Fibroblast of skin of left biceps (primary cell): ENCODE measurements around the gene BMP7.
"Not testable (repeated sequence)": the region's sequence is repeated elsewhere in the genome, so short reads cannot be mapped to it uniquely, and the experiment has no call there.

Experiments
- DNase-seq, 2 experiments: peaks; one replicate each; pipeline ENCODE4 v3.0.0-alpha.2; 2013; ENCODE audit warnings: low read depth in 2 of 2

The BMP7 gene

DNA sequence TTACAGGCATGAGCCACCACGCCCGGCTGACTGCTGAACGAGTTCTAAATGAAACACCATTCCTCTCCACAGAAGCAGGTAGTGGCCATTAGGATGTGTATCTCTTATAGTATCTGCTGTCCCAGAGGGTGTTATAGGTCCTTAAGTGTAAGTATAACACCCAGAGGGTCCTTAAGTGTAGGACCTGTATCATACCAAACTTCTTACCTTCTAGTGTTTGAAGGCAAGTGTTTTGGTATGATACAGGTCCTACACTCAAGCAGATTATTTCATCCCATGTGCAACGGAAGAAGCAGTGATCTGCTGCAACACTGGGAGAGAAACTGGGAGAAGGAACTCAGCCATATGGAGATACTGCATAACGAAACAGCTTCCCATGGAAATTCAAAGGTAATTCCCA is 17.4 kb downstream of the BMP7 start:
- no peak for DNase-seq

DNA sequence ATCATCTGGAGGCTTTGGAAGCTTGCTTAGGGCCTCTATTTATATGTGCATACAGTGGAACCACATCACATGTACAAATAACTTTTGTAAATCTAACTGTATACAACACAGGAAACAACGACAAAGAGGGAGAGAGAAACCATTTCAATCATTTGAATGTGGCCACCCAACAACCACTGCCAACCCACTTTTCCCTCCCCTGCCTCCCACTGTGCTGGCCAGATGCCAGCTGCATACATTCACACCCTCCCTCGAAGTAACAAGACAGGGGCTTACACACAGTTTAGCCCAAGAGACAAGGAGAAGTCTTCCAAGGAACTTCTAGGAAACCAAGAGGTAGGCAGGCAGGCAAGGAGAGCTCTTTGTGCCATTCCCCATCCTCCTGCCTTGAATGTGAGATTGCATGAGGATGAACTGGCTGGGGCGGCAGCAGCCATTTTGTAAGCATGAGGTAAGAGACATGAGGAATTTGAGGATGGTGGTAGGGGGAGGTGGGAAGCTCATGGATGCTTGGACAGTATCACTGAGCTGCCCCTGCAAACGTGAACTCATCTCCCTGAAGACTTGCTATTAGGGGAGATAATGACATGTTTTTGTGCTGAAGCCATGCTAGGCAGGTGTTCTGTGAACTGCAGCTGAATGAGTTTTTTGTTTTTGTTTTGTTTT is 18.2 kb downstream of the BMP7 start:
- DNase-seq: no peak

DNA sequence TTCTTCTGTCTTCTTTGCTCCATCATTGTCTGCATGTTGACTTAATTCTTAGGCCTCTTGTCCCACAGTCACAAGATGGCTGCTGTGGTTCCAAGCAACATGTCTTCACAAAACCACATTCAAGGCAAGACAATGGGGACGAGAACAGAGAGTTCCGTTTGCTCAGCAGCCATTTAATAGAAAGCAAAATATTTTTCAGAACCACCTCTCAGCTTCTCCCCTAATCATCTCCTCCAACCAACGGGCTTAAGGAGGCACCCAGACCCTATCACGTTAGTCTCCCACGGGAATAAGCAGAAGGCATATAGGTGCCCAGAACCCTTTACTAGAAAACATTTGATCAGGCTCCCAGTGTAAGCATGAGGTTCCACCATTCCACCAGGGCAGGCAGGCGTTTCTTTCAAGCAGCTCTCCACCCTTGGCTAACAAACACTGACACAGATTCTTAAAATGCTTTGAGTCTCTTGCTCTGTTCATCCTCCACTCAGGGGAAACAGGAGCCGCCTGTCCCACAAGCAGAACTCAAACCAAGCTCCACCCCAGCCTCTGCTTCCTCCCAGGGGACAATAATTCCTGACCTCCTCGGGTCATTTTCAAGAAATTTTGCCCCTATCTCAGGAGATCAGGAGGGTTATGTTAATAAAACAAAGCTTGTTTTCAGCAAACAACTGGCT is 19.0 kb downstream of the BMP7 start:
- no peak for DNase-seq

DNA sequence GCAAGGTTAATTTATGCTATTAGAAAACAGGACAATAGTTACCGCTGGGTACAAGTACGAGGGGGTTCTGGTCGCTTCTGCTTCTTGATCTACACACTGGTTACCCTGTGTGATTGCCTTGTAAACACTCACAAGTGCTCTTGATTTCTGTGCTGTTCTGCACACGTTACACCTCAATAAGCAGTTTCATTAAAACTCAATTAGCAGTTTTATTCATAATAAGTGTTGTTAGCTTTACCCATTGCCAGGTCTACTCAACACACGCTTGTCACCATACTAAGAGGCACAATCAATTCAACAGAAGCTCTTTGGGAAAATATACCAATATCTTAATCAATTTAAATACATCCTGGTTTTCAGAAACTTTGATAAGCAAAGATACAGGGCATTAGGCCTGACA is 20.4 kb downstream of the BMP7 start:
- no peak for DNase-seq

DNA sequence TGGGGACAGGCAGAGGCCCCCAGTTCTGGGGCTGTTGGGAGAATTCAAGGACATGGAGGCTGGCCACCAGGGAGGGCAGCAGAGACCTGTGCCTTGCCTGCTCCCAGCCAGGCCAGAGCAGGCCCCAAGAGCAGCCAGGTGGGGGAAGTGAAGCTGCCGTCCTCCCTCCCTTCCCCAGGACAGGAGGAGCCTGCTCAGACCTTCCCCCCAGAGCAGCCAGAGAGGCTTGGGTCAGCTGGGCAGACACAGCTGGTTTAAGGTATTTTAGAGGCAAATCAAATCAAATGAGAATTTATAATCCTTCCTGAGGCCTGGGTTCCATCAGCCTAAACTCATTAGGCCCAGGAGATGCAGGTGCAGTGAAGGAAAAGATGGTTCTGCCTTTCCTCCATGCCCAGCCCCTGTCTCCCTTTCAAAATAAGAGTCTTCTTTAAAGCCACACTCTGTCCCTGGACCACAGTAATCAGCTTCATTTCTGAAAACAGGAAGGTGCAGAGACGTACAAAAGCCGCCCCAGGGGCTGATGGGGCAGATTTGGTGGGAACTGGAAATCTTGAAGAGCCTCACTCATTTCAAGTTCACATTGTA is 21.7 kb downstream of the BMP7 start:
- DNase-seq: no peak

DNA sequence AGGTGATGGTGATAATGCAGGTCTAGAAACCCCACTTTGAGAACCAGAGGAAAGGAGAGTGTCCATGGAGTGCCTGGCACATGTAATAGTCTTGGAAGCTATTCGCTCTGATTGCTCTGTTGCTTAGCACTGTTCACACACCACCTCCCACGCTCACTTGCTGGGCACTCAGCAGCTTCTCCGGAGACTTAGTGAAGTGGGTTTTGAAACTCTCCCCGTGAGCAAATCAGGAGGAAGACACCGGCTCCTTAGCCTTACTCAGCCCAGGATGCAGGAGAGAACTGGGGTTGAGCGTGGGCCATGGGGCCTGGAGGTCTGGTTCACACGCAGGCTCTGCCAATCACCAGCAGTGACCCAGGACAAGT is 22.2 kb downstream of the BMP7 start:
- DNase-seq: no peak

DNA sequence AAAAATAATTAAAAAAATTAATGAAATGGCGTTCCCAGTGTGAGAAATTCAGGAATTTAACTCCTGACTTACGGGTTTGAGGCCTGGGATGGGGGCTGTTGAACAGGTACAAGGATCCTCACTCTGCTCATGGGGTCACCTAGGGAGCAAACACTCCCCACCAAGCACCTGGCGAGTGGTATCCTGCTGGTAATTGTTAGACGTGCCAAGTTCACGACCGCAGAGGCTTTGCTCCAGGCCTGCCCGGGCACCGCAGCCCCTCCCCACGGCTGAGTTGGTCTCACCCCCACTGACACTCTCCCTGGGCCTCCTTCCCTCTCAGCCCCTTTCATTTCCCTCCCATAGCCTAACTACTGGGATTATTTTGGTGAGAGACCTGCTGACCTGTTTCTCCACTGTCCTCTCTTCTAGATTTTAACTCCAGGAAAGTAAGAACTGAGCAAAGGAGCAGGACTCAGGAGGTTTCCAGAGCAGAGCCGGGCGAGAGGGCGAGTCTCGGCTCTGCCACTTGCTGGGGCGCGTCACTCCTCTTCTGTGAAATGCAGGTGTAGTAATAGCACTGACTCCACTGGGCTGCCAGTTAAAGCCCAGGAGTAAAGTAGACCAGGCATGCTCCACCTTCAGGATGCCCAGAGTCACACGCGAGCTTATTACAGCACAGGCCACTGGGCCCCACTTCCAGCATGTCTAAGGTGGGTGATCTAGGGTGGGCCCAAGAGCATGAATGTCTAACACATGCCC is 22.8 kb downstream of the BMP7 start:
- DNase-seq: no peak

DNA sequence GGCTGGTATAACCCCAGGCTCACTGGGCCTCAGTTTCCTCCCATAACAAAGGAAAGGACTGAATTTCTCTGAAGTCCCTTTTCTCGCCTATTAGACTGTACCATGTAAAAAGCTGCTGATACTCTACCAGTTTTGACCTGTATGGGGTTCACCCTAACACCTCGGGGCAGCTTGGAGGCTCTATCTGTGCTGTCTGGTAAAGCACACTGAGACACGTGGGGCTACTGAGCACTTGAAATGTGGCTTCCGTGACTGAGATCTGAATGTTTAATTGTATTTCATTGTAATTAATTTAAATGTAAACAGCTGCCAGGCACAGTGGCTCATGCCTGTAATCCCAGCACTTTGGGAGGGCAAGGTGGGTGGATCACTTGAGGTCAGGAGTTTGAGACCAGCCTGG is 24.0 kb downstream of the BMP7 start:
- DNase-seq: no peak

DNA sequence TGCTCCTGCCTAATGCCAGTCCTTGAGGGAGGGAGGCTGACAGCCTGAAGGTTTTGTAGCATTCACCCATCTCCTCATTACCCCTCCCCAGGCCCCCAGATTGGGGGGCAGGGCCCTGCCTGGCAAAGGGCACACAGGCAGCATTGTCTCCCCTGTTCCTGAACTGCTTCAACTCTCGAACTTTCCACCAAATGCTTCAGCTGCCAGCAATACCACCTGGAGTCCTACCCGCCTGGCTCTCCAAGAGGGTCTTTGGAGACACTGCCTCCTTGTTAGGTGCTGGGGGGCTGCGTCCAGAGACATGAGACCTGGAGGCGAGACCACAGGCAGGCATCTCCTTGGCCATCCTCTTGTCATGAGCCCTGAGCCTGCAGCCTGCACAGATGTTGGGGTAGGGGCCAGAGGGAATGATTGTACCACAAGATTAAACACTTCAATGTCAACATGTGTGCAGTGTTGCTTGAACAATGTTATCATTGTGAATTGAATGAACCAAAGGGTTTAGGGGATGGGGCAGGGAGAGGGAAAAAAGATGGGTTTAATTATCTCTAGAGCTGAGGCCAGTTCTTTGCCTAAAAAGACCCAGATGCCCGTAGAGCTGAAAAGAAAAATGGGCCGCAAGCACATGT is 25.0 kb downstream of the BMP7 start:
- DNase-seq: no peak

DNA sequence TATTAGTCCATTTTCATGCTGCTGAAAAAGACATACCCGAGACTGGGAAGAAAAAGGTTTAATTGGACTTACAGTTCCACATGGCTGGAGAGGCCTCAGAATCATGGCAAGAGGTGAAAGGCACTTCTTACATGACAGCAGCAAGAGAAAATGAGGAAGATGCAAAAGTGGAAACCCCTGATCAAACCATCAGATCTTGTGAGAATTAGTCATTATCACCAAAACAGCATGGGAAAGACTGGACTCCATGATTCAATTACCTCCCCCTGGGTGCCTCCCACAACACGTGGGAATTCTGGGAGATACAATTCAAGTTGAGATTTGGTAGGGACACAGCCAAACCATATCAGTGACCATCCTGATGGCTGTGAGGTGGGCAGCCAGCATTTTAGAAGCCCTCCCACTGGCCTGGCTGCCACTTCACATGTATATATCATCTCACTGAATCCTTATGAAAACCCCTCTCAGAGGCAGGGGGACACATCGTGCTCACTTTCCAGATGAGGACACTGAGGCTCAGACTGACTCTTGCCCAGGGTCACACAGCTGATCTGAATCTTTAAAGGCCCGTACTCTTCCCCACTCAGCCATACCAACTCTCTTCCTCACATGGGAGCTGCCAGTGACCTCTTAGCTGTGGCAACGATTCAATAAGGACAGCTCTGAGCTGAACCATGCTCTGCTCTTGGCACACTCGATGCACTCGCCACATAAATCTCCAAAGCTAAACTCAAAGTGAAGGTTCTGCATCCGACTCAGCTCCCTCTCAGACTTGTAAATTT is 25.7 kb downstream of the BMP7 start:
- no peak for DNase-seq

DNA sequence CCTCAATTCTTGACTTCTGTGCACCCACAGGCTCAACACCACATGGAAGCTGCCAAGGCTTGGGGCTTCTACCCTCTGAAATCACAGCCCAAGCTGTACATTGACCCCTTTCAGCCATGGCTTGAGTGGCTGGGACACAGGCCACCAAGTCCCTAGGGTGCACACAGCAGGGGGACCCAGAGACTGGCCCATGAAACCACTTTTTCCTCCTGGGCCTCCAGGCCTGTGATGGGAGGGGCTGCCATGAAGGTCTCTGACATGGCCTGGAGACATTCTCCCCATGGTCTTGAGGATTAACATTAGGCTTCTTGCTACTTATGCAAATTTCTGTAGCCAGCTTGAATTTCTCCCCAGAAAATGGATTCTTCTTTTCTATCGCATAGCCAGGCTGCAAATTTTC is 26.7 kb downstream of the BMP7 start:
- DNase-seq: not testable (repeated sequence)

DNA sequence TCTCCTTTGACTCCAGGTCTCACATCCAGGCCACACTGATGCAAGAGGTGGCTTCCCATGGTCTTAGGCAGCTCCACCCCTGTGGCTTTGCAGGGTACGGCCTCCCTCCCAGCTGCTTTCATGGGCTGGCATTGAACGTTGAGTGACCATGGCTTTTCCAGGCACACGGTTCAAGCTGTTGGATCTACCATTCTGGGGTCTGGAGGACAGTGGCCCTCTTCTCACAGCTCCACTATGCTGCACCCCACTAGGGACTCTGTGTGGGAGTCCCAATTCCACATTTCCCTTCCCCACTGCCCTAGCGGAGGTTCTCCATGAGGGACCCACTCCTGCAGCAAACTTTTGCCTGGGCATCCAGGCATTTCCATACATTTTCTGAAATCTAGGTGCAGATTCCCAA is 27.1 kb downstream of the BMP7 start:
- DNase-seq: not testable (repeated sequence)

DNA sequence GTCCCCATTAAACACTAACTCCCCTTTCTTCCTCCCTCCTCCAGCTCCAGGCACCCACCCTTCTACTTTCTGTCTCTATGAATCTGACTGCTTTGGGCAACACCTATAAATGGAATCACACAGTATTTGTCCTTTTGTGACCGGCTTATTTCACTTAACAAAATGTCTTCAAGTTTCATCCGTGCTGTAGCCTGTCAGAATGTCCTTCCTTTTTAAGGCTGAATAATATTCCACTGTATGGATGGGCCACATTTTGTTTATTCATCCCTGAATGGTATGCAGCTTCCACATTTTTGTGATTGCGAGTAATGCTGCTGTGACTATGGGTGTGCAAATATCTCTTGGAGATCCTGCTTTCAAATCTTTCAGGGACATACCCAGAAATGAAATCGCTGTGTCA is 28.4 kb downstream of the BMP7 start:
- DNase-seq: no peak

DNA sequence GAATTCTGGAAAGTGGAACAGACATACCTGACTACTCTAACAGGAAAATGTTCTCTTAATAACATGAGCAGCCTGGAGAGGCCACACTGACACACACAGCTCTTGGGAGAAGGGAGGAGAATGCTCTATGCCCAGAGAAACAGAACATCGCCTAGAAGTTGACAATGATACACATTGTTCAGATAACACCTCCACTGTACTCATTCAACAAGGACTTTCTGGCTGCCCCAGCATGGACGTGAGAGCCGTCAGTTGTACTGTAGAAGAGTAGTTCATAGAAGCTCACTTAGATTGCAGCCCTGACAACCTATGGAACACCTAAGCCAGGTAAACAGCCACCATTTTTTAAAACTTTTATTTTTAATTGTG is 28.9 kb downstream of the BMP7 start:
- DNase-seq: no peak

DNA sequence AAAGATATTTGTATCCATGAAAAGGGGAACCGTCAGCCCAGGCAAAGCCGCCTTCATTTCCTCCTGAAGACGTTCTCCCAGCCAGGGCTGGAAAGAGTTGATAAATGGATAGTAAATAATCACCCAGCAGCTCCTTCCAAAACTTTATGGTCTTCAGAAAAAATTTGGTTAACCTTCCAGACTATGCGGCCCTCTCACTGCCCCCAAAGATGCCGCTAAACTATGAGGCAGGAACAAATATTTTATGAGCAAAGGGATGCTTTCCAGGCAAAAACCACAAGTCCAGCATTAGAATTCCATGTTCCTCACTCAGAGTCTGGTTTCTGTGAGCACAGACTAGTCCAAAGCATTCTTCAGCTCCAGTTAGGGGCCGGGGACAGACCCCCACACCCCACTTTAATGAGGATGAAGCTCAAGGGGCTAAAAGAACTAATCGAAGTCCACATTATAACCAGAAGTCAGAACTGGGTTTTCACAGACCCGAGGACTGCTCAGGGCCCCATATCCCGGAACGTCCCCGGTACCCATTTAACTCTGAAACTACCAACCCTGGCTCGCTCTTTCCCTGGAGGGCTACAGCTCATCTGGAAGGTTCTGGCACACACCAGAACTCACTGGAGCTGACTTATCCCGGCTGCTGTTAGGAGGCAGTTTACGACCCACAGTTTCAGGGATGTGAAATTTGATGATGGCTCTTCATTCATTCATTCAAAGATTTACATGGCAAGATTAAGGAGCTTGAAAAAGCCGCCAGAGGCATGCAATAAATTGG is 29.4 kb downstream of the BMP7 start:
- no peak for DNase-seq

DNA sequence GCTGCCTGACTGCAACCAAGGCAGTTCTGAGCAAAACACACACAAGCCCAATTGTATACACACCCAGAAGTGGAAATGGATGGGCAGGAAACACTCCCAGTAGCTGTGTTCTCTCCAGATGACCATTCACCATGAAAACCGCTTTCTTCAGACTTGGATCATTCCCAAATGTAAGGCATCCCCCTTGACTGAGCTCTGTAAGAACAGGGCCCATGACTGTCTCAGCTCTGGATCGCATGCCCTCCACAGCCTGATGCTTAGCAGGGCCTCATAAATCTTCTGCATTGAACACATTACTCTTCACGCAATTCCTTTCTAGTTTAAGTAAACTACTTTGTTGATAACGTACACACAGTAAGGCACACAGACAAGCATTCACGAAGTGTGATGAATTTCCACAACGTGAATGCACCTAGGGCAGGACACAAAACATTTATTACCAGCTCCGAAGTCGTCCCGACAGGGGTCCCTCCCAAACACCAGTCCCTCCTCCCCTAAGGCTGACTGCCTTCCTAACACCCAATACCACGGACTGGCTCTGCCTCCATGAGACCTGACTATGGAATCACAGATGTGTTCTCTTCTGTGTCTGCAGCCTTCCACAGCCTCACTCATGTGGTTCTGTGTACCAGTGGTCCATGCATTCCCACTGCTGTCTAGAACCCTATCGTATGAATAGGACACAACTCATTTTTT is 31.7 kb downstream of the BMP7 start:
- no peak for DNase-seq

DNA sequence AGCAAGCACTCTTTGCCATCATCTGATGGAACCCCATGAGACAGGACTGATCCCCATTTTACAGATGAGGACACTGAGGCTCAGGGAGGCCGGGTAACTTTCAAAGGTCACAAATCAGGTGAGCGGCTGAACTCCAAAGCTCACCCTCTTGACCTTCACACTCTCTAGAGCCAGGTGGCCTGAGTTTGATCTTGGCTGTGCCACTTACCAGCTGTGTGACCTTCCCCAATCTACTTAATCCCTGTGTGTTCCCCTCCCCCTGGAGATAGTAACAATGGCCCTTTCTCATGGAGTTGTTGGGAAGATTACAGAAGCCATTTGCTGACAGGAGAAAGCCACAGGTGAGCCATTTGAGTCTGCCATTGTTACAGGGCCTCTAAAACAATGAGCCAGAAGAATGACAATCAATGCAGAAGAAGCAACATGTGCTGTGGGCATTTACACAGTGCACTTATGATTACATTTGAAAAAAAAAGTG is 34.5 kb downstream of the BMP7 start:
- DNase-seq: no peak

DNA sequence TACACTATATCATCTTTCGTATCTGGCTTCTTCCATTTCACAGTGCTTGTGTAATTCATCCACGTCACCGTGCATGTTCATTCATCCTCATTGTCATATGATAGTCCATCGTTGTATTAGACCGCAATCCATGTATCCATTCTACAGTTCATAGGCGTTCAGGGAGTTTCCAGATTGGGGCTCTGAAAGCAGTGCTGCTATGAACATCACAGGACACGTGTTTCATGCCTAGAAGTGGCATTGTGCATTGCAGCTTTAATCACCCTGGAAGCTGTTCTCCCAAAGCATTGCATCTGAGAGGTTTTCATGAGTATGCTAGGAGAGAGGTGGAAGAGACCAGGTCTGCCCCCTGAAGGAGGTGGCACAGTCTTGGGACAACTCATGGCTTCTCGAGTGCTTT is 35.3 kb downstream of the BMP7 start:
- DNase-seq: no peak

DNA sequence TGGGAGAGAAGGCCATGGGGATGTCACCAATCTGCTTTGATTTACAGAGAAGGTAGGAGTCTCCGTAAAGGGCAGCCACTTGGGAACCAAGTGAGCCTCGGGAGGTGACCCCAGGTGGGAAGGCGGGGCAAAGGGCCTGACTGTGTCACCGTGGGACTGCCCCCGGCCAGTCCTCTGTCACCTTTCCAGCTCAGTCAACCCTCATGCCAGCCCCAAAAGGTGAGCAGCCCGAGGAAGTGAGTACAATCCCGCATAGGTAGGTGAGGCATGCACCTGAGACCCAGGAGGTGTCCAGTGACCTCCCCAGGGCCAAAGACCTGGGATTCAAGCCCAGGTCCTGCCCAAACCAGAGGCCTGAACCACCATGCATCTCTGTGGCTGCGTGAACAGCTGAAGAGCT is 36.2 kb downstream of the BMP7 start:
- no peak for DNase-seq

DNA sequence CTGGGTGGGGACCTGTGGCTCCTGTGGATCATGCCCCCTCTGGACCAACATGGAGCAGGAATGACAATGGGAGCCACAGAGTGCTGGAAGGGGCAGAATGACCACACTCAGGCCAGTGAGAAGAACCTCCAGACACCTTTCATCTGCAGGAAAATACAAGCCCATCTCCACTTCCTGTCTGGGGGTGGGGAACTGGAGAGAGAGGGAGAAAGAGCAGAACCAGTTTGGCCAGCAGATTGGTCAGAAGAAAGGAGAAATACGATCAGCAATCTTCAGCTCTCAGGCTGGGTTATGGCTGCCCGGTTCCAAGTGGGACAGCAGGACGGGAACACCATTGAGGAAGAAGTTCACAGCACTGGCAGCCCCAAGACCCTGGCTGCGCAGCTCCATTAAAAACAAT is 37.0 kb downstream of the BMP7 start:
- no peak for DNase-seq
